ENCODE data around the gene TM7SF2.

TM7SF2 gene

GRCh38 chr11:65077451-65077850, 34.2 kb upstream of the TM7SF2 start:
- peak; percentile 21; the same call in 1 of the 3 replicates for ATAC-seq (ENCODE audit: low read depth)

GRCh38 chr11:65078151-65078550, 33.5 kb upstream of the TM7SF2 start:
- TF ChIP-seq CTCF (IDR thresholded peaks at IDR 0.05; ENCODE audit: poor library complexity, severe bottlenecking) = peak; percentile 52
- Histone ChIP-seq H3K9me3 (ENCODE audit: severe bottlenecking) (no peaks in the 10 kb centered on the region), H3K36me3 (ENCODE audit: low read depth) (peaks cover 61% of the 10 kb centered on the region), H3K4me1 (ENCODE audit: insufficient read depth, poor library complexity, severe bottlenecking) (peaks cover 7% of the 10 kb centered on the region), H3K27ac (ENCODE audit: poor library complexity, severe bottlenecking) (no peak overlapping the region), H3K4me3 (ENCODE audit: severe bottlenecking) (no peak overlapping the region), H3K27me3 (ENCODE audit: insufficient read depth, poor library complexity, severe bottlenecking) (no peaks in the 10 kb centered on the region)
- DNase-seq (ENCODE audit: low spot score) (no peak), ATAC-seq (ENCODE audit: low read depth) (peak; percentile 66)

More at GRCh38 chr11:65077451-65077850, 34.2 kb upstream of the TM7SF2 start:
- Histone ChIP-seq H3K4me3 (ENCODE audit: severe bottlenecking) (no peak overlapping the region), H3K36me3 (ENCODE audit: low read depth) (peaks cover 54% of the 10 kb centered on the region), H3K4me1 (ENCODE audit: insufficient read depth, poor library complexity, severe bottlenecking) (peaks cover 1% of the 10 kb centered on the region), H3K9me3 (ENCODE audit: severe bottlenecking) (no peaks in the 10 kb centered on the region), H3K27me3 (ENCODE audit: insufficient read depth, poor library complexity, severe bottlenecking) (no peaks in the 10 kb centered on the region), H3K27ac (ENCODE audit: poor library complexity, severe bottlenecking) (no peak overlapping the region)
- no peak for TF ChIP-seq CTCF (IDR thresholded peaks at IDR 0.05; ENCODE audit: poor library complexity, severe bottlenecking)
- DNase-seq (ENCODE audit: low spot score) = no peak

- Histone ChIP-seq H3K9me3 (ENCODE audit: severe bottlenecking) (no peaks in the 10 kb centered on the region), H3K27ac (ENCODE audit: poor library complexity, severe bottlenecking) (no peak overlapping the region), H3K36me3 (ENCODE audit: low read depth) (peaks cover 61% of the 10 kb centered on the region), H3K4me3 (ENCODE audit: severe bottlenecking) (no peak overlapping the region), H3K27me3 (ENCODE audit: insufficient read depth, poor library complexity, severe bottlenecking) (no peaks in the 10 kb centered on the region), H3K4me1 (ENCODE audit: insufficient read depth, poor library complexity, severe bottlenecking) (peaks cover 7% of the 10 kb centered on the region)
- DNase-seq (ENCODE audit: low spot score) (no peak), ATAC-seq (ENCODE audit: low read depth) (no peak)
- TF ChIP-seq CTCF (IDR thresholded peaks at IDR 0.05; ENCODE audit: poor library complexity, severe bottlenecking) = no peak
Measured at GRCh38 chr11:65078786-65079342, 32.8 kb upstream of the TM7SF2 start.

GRCh38 chr11:65083134-65083833, 28.4 kb upstream of the TM7SF2 start:
- H3K9me3 ChIP-seq (ENCODE audit: severe bottlenecking) = no peaks in the 10 kb centered on the region
- peak overlapping the region; percentile 65 for H3K27ac ChIP-seq (ENCODE audit: poor library complexity, severe bottlenecking)
- peaks cover 70% of the 10 kb centered on the region for H3K36me3 ChIP-seq (ENCODE audit: low read depth)
- no peak for TF ChIP-seq CTCF (IDR thresholded peaks at IDR 0.05; ENCODE audit: poor library complexity, severe bottlenecking)
- ATAC-seq (ENCODE audit: low read depth) = no peak; the same call in 2 of the 3 replicates
- H3K27me3 ChIP-seq (ENCODE audit: insufficient read depth, poor library complexity, severe bottlenecking) = no peaks in the 10 kb centered on the region
- peak overlapping the region; percentile 78 for H3K4me3 ChIP-seq (ENCODE audit: severe bottlenecking)
- DNase-seq (ENCODE audit: low spot score) = no peak
- peaks cover 13% of the 10 kb centered on the region for H3K4me1 ChIP-seq (ENCODE audit: insufficient read depth, poor library complexity, severe bottlenecking)

All from RWPE2 (cell line).